H1 (cell line): ENCODE measurements around the gene SULF2. TPM values are rescaled to one million over a fixed set of nuclear protein-coding genes. Genes with fewer than 3 reads are reported as not detected.

ENCODE experiments used
- CTCF ChIA-PET: fragments of 300-600 bp; sonication (Branson Sonifier 250); formaldehyde crosslinking; loops from one replicate; lab custom pipeline; 2021; ENCODE audit not compliant: partially characterized antibody; lab: Charles Lee
- POLR2A ChIA-PET: fragments of 300-600 bp; sonication (Branson Sonifier 250); formaldehyde crosslinking; loops from one replicate; lab custom pipeline; 2021; ENCODE audit warnings: inconsistent platforms; ENCODE audit not compliant: partially characterized antibody; lab: Charles Lee
- DNase-seq, 2 experiments: peaks; one replicate each; pipeline versions ENCODE4 v3.0.0 to v3.0.0-alpha.2; 2010 to 2022; ENCODE audit warnings: low spot score in 2 of 2, low read depth in 1 of 2, mixed read lengths in 1 of 2
- FAIRE-seq: peaks from 2 replicates; lab custom pipeline; 2011; peaks lifted over from hg19 to GRCh38; lab: Jason Lieb, UNC
- H2AFZ ChIP-seq: 2 replicates; pipeline ENCODE4 v1.8.1; 2012; ENCODE audit warnings: low read length, inconsistent platforms
- H2AK5ac ChIP-seq: 2 replicates; pipeline ENCODE4 v1.6.1; 2013; ENCODE audit warnings: low read depth, low read length
- H2BK120ac ChIP-seq: replicated peaks from 2 replicates; pipeline ENCODE3; 2013; ENCODE audit warnings: low read depth, low read length, inconsistent platforms
- H2BK12ac ChIP-seq: 2 replicates; pipeline ENCODE4 v1.6.1; 2013; ENCODE audit warnings: low read depth, low read length
- H2BK15ac ChIP-seq: 2 replicates; pipeline ENCODE4 v1.6.1; 2013; ENCODE audit warnings: low read length
- H2BK20ac ChIP-seq: 2 replicates; pipeline ENCODE4 v1.6.1; 2013; ENCODE audit warnings: low read length
- H2BK5ac ChIP-seq: 2 replicates; pipeline ENCODE4 v1.6.1; 2013; ENCODE audit warnings: low read depth, low read length
- H3K14ac ChIP-seq: 2 replicates; pipeline ENCODE4 v1.6.1; 2013; ENCODE audit warnings: inconsistent platforms; ENCODE audit not compliant: insufficient read length
- H3K18ac ChIP-seq: 2 replicates; pipeline ENCODE4 v1.6.1; 2013; ENCODE audit warnings: low read length; ENCODE audit errors: extremely low read depth
- H3K23ac ChIP-seq: 2 replicates; pipeline ENCODE4 v1.6.1; 2013; ENCODE audit warnings: inconsistent platforms; ENCODE audit not compliant: insufficient read length
- H3K23me2 ChIP-seq: 2 replicates; pipeline ENCODE4 v1.6.1; 2013; ENCODE audit warnings: low read depth, low read length
- H3K27ac ChIP-seq: 2 replicates; pipeline ENCODE4 v1.6.1; 2011; ENCODE audit warnings: low read depth, low read length, inconsistent platforms
- H3K27me3 ChIP-seq, 4 experiments: replicated peaks in 1 of 4; 1 replicate in 1 of 4; 2 replicates in 3 of 4; pipeline versions ENCODE4 v1.6.1 to v1.8.1; 2011 to 2013; ENCODE audit warnings: low read length in 3 of 4, mild to moderate bottlenecking in 3 of 4, inconsistent platforms in 2 of 4, mixed read lengths in 2 of 4, moderate library complexity in 1 of 4; ENCODE audit not compliant: control insufficient read depth in 3 of 4, insufficient read depth in 3 of 4; ENCODE audit errors: extremely low read depth in 1 of 4
- H3K36me3 ChIP-seq, 4 experiments: 2 replicates each; pipeline versions ENCODE4 v1.6.1 to v1.8.1; 2011 to 2013; ENCODE audit warnings: mild to moderate bottlenecking in 4 of 4, low read length in 3 of 4, moderate library complexity in 2 of 4, control low read depth in 1 of 4, inconsistent platforms in 1 of 4; ENCODE audit not compliant: insufficient read depth in 4 of 4, control insufficient read depth in 2 of 4
- H3K4ac ChIP-seq: replicated peaks from 2 replicates; pipeline ENCODE3; 2013; ENCODE audit warnings: low read length, low read depth, mixed read lengths, inconsistent platforms; ENCODE audit not compliant: insufficient read length
- H3K4me1 ChIP-seq, 4 experiments: replicated peaks in 1 of 4; 1 replicate in 1 of 4; 2 replicates in 3 of 4; pipeline versions ENCODE4 v1.6.1 to v1.8.1; 2011 to 2013; ENCODE audit warnings: low read length in 3 of 4, inconsistent platforms in 2 of 4, mixed read lengths in 1 of 4; ENCODE audit not compliant: insufficient read depth in 4 of 4, control insufficient read depth in 3 of 4
- H3K4me2 ChIP-seq, 2 experiments: 2 replicates each; pipeline versions ENCODE4 v1.6.1 to v1.8.1; 2011 to 2013; ENCODE audit warnings: low read depth in 2 of 2, low read length in 2 of 2, control low read depth in 1 of 2, inconsistent platforms in 1 of 2, mild to moderate bottlenecking in 1 of 2; ENCODE audit not compliant: insufficient read depth in 1 of 2
- H3K4me3 ChIP-seq, 4 experiments: fragments of 200-600, 300-600 bp in 1 of 4; sonication (generic), shearing (Covaris generic), sonication (Bioruptor Twin) in 1 of 4; 2 replicates each; pipeline versions ENCODE4 v1.5.1 to v1.8.1; 2011 to 2016; ENCODE audit warnings: low read length in 4 of 4, low read depth in 3 of 4, control low read depth in 2 of 4, inconsistent platforms in 2 of 4, mild to moderate bottlenecking in 2 of 4, mixed read lengths in 1 of 4, moderate library complexity in 1 of 4; ENCODE audit not compliant: insufficient read depth in 2 of 4; ENCODE audit errors: extremely low read depth in 1 of 4
- H3K56ac ChIP-seq: replicated peaks from 2 replicates; pipeline ENCODE3; 2013; ENCODE audit warnings: low read depth, mild to moderate bottlenecking, mixed read lengths, low read length, inconsistent platforms; ENCODE audit not compliant: insufficient read length
- H3K79me1 ChIP-seq: 2 replicates; pipeline ENCODE4 v1.6.1; 2013; ENCODE audit warnings: low read depth, low read length, control low read depth
- H3K79me2 ChIP-seq, 2 experiments: 2 replicates each; pipeline versions ENCODE4 v1.6.1 to v1.8.1; 2012 to 2013; ENCODE audit warnings: low read length in 2 of 2, mild to moderate bottlenecking in 2 of 2, inconsistent platforms in 1 of 2; ENCODE audit not compliant: insufficient read depth in 2 of 2, control insufficient read depth in 1 of 2
- H3K9ac ChIP-seq, 4 experiments: replicated peaks in 1 of 4; 1 replicate in 1 of 4; 2 replicates in 3 of 4; pipeline versions ENCODE4 v1.6.1 to v1.8.1; 2011 to 2013; ENCODE audit warnings: low read depth in 3 of 4, low read length in 3 of 4, control low read depth in 2 of 4, mild to moderate bottlenecking in 2 of 4, moderate library complexity in 2 of 4, inconsistent platforms in 1 of 4; ENCODE audit errors: extremely low read depth in 1 of 4
- H3K9me3 ChIP-seq, 2 experiments: 2 replicates each; pipeline versions ENCODE4 v1.6.1 to v1.8.1; 2012 to 2013; ENCODE audit warnings: mild to moderate bottlenecking in 2 of 2, moderate library complexity in 2 of 2, control low read depth in 1 of 2, inconsistent platforms in 1 of 2, low read depth in 1 of 2, low read length in 1 of 2, mixed read lengths in 1 of 2; ENCODE audit not compliant: insufficient read depth in 2 of 2
- H4K20me1 ChIP-seq, 2 experiments: replicated peaks in 1 of 2; 2 replicates each; pipeline versions ENCODE3 to v1.8.1; 2011 to 2013; ENCODE audit warnings: inconsistent platforms in 2 of 2, low read length in 2 of 2, mild to moderate bottlenecking in 1 of 2; ENCODE audit not compliant: insufficient read depth in 2 of 2, control insufficient read depth in 1 of 2
- H4K5ac ChIP-seq: 2 replicates; pipeline ENCODE4 v1.6.1; 2013; ENCODE audit warnings: low read length, low read depth, mixed read lengths, inconsistent platforms; ENCODE audit not compliant: insufficient read length
- H4K8ac ChIP-seq: 2 replicates; pipeline ENCODE4 v1.8.0; 2013; ENCODE audit warnings: mild to moderate bottlenecking, moderate library complexity, low read length, inconsistent platforms; ENCODE audit not compliant: insufficient read depth; ENCODE audit errors: extremely low read depth
- H4K91ac ChIP-seq: replicated peaks from 2 replicates; pipeline ENCODE3; 2013; ENCODE audit warnings: low read length, mixed read lengths, inconsistent platforms; ENCODE audit not compliant: insufficient read length
- WGBS, 2 experiments: shearing (Covaris generic) in 1 of 2; methylation state at CpG; one replicate each; pipeline versions ENCODE4 v1.1.6 to v1.1.7; 2013 to 2015; ENCODE audit warnings: low lambda C conversion rate in 2 of 2, mixed read lengths in 2 of 2, inconsistent platforms in 1 of 2, low coverage in 1 of 2, missing lambda C conversion rate in 1 of 2; ENCODE audit not compliant: insufficient replicate concordance in 2 of 2, insufficient coverage in 1 of 2, insufficient read length in 1 of 2; ENCODE audit errors: extremely low coverage in 1 of 2, missing lambda C conversion rate in 1 of 2; 5-methylcytosine and 5-hydroxymethylcytosine counted together
- polyA plus RNA-seq, 7 experiments: library from polyadenylated mRNA; depleted of rRNA in 3 of 7; stranded (reverse) in 5 of 7; unstranded in 2 of 7; fragments of >200 nt in 5 of 7; fragments of 200-250 nt in 2 of 7; gene quantifications; 1 replicate in 5 of 7; 2 replicates in 1 of 7; 4 replicates in 1 of 7; pipeline versions ENCODE4 v1.2.1 to v1.2.3, GENCODE V29; 2011 to 2013; ENCODE audit warnings: missing spikeins in 2 of 7, mixed read lengths in 2 of 7
- total RNA-seq: library from RNA; stranded (reverse); fragmentation: NEBNext Ultra II Directional; extraction: Animal tissue kit (Norgen Biotek cat#: 25700); gene quantifications from 2 replicates; pipeline ENCODE4 v1.2.1, GENCODE V29; 2021

The SULF2 gene
- total and polyA plus RNA-seq, 2 of the 8 experiments (the other 6 are each of a cell fraction or from before 2014, with no cell fraction given): 15.7 to 28.2 TPM

DNA sequence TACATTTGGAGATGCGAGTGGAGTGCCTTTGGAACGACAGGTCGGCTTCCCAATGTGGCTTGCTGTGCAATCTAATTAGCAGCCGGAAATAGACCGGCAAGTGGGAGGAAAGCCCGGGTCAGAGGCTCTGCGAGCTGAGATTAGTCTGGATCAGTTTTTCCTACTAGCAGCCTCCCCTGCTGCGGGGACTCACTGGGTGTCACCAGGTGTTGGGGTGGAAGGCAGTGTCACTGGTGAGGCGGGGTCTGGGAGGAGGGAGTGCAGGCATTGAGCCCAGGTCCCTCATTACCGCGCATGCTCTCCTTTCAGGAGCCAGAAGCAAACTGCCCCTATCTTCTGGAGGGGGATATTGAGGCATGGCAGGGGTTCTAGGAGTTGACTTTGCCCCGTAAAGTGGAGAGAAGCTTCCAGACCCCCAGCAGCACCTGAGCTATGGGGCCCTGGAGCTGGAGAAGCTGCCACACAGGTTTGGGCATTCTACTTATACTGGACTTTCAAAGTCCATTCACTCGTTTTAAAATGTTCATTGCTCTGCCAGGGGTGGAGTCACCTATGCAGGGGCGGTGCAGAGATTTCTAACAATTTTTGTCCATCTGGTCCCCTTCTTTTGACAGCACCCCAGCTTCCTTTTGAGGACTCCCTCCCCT, 11.0 kb downstream of the SULF2 start:
- Histone ChIP-seq H3K4me3 (no peak overlapping the region), H3K27ac (no peak overlapping the region), H3K4me1 (no peaks in the 10 kb centered on the region), H2BK20ac (no peak overlapping the region), H4K91ac (no peak overlapping the region), H2AFZ (no peak overlapping the region), H3K18ac (no peak overlapping the region), H3K27me3 (no peaks in the 10 kb centered on the region), H3K79me2 (no peaks in the 10 kb centered on the region), H4K8ac (no peak overlapping the region), H3K14ac (no peak overlapping the region), H3K56ac (no peak overlapping the region), H2AK5ac (no peak overlapping the region), H4K20me1 (no peaks in the 10 kb centered on the region), H3K36me3 (no peaks in the 10 kb centered on the region), H3K23ac (no peak overlapping the region), H3K79me1 (no peaks in the 10 kb centered on the region), H2BK12ac (no peak overlapping the region), H3K4me2 (no peak overlapping the region), H3K23me2 (no peaks in the 10 kb centered on the region), H3K4ac (no peak overlapping the region), H2BK5ac (no peak overlapping the region), H4K5ac (no peak overlapping the region), H3K9ac (no peak overlapping the region), H2BK120ac (no peak overlapping the region), H2BK15ac (no peak overlapping the region), H3K9me3 (peaks cover 3 to 4% of the 10 kb centered on the region in 2 experiments; a peak in 1 of 4 replicates)
- FAIRE-seq (no peak), DNase-seq (no peak)
- WGBS, 2 experiments: 82% methylated on average over 14 of the region's 14 CpGs; no CpG with 5 or more reads in 1 of the 2 experiments
- CTCF ChIA-PET: interaction anchor here (0.6 to 3.5 kb wide), 3 partner anchors 34 to 429 kb away, joined by 3 to 10 read pairs (median 3); no protein-coding TSS in a partner anchor
- POLR2A ChIA-PET: no interaction called here
